HepG2 (cell line): ENCODE data around the gene CLIP2. TPM values are rescaled to one million over a fixed set of nuclear protein-coding genes. Genes with fewer than 3 reads are reported as not detected.
"Not testable (repeated sequence)": the region's sequence is repeated elsewhere in the genome, so short reads cannot be mapped to it uniquely, and the experiment has no call there.

Experiments used
- ATAC-seq: fragments of 200-7000 bp; cut with Tn5 transposase; 3 replicates; pipeline ENCODE4 v1.9.1; 2020; ENCODE audit warnings: mild to moderate bottlenecking, moderate library complexity
- BruUV-seq: library from RNA; stranded (reverse); fragments of 400-500 nt; replicated peaks from 2 replicates; lab custom pipeline; 2021; lab: Mats Ljungman, UMichigan
- CTCF ChIA-PET: fragments of 300-600 bp; formaldehyde crosslinking; extraction: SDS; loops from one replicate; lab custom pipeline; 2021; ENCODE audit warnings: low total read pairs, inconsistent platforms, low intra/inter-chr PET ratio; lab: Yijun Ruan, JAX
- POLR2A ChIA-PET: fragments of 350-600 bp; sonication (Branson Sonifier 250); formaldehyde crosslinking; loops from one replicate; lab custom pipeline; 2020; ENCODE audit warnings: antibody characterized with exemption, inconsistent platforms; lab: Yijun Ruan, JAX
- DNase-seq: peaks from one replicate; pipeline ENCODE4 v3.0.0-alpha.2; 2015; ENCODE audit warnings: low spot score
- FAIRE-seq: peaks from 3 replicates; lab custom pipeline; 2011; peaks lifted over from hg19 to GRCh38; lab: Jason Lieb, UNC
- H2AFZ ChIP-seq: one replicate; pipeline ENCODE4 v1.6.1; 2011; ENCODE audit warnings: low read length, inconsistent platforms
- H3K27ac ChIP-seq: fragments of 300-600 bp; 3 replicates; pipeline ENCODE4 v1.8.0; 2011; ENCODE audit warnings: mixed run types, mild to moderate bottlenecking, mixed read lengths, low read length, inconsistent platforms; ENCODE audit not compliant: insufficient read depth; ENCODE audit errors: extremely low read length
- H3K27me3 ChIP-seq, 2 experiments: fragments of 200-600 bp in 1 of 2; 2 replicates in 1 of 2; 3 replicates in 1 of 2; pipeline versions ENCODE4 v1.6.0 to v1.8.0; 2011; ENCODE audit warnings: low read length in 2 of 2, mild to moderate bottlenecking in 2 of 2, moderate library complexity in 2 of 2, inconsistent platforms in 1 of 2; ENCODE audit not compliant: insufficient read depth in 2 of 2, control insufficient read depth in 1 of 2
- H3K36me3 ChIP-seq, 2 experiments: fragments of 200-600 bp in 1 of 2; replicated peaks in 1 of 2; 2 replicates in 1 of 2; 3 replicates in 1 of 2; pipeline versions ENCODE4 v1.5.1 to v1.8.0; 2011; ENCODE audit warnings: low read length in 2 of 2, inconsistent platforms in 1 of 2; ENCODE audit not compliant: insufficient read depth in 2 of 2, control insufficient read depth in 1 of 2
- H3K4me1 ChIP-seq: 2 replicates; pipeline ENCODE4 v1.5.1; 2012; ENCODE audit warnings: low read length, inconsistent platforms; ENCODE audit not compliant: insufficient read depth
- H3K4me2 ChIP-seq: 2 replicates; pipeline ENCODE4 v1.6.0; 2011; ENCODE audit warnings: low read depth, low read length, inconsistent platforms
- H3K4me3 ChIP-seq, 3 experiments: fragments of 200-600 bp in 1 of 3; sonication (generic), shearing (Covaris generic) in 1 of 3; replicated peaks in 1 of 3; 2 replicates each; pipeline ENCODE4 v1.5.1; 2011 to 2016; ENCODE audit warnings: low read length in 3 of 3, inconsistent platforms in 2 of 3, low read depth in 2 of 3, mild to moderate bottlenecking in 2 of 3, control low read depth in 1 of 3, mixed read lengths in 1 of 3; ENCODE audit not compliant: insufficient read depth in 1 of 3
- H3K79me2 ChIP-seq: one replicate; pipeline ENCODE4 v1.6.1; 2011; ENCODE audit warnings: low read length, inconsistent platforms; ENCODE audit not compliant: insufficient read depth
- H3K9ac ChIP-seq: 2 replicates; pipeline ENCODE4 v1.6.0; 2011; ENCODE audit warnings: mild to moderate bottlenecking, low read depth, low read length, inconsistent platforms; ENCODE audit not compliant: insufficient read depth
- H3K9me3 ChIP-seq: 2 replicates; pipeline ENCODE4 v1.5.1; 2012; ENCODE audit warnings: mild to moderate bottlenecking, low read length
- H4K20me1 ChIP-seq: 2 replicates; pipeline ENCODE4 v1.6.0; 2011; ENCODE audit warnings: inconsistent platforms, mild to moderate bottlenecking, low read length, moderate library complexity; ENCODE audit not compliant: insufficient read depth
- CREB1 ChIP-seq, 2 experiments: fragments of 450-650 bp in 1 of 2; IDR thresholded peaks; 2 replicates each; pipeline ENCODE4 v1.6.1; 2016 to 2017; ENCODE audit warnings: control low read depth in 1 of 2, mild to moderate bottlenecking in 1 of 2, missing compliant biosample characterization in 1 of 2, missing genetic modification characterization in 1 of 2
- HIC2 ChIP-seq: sonication (generic); formaldehyde crosslinking; IDR thresholded peaks from 2 replicates; pipeline ENCODE4 v1.9.0; 2022; ENCODE audit warnings: low read depth, missing genetic modification reagents
- RCOR2 ChIP-seq: IDR thresholded peaks from 2 replicates; pipeline ENCODE4 v1.6.1; 2016; ENCODE audit warnings: missing biosample characterization, missing genetic modification reagents
- TBL1XR1 ChIP-seq: fragments of 150-350 bp; IDR thresholded peaks from 2 replicates; pipeline ENCODE4 v1.6.1; 2014; ENCODE audit warnings: borderline replicate concordance, low read length; ENCODE audit not compliant: partially characterized antibody
- THAP9 ChIP-seq: sonication (generic); formaldehyde crosslinking; IDR thresholded peaks from 2 replicates; pipeline ENCODE4; 2020; ENCODE audit warnings: missing genetic modification reagents, mild to moderate bottlenecking, borderline replicate concordance
- TOE1 ChIP-seq: sonication (generic); formaldehyde crosslinking; IDR thresholded peaks from 2 replicates; pipeline ENCODE4 v1.4.0; 2020; ENCODE audit warnings: mild to moderate bottlenecking, missing genetic modification reagents
- WGBS: methylation state at CpG from one replicate; pipeline ENCODE4 v1.1.6; 2017; ENCODE audit warnings: low lambda C conversion rate; 5-methylcytosine and 5-hydroxymethylcytosine counted together
- in situ Hi-C: cut with HindIII; loops from 2 replicates; pipeline ENCODE4 v1.10.0; 2017; ENCODE audit warnings: low pct_unique_long_range_greater_than_20kb; ENCODE audit not compliant: extremely low pct_ligation_motif_present
- intact Hi-C: fragments of 100-400 bp; cut with micrococcal nuclease; formaldehyde crosslinking; loops from one replicate; pipeline ENCODE4 v1.10.0; 2022; ENCODE audit not compliant: unreplicated experiment
- polyA plus RNA-seq, 8 experiments: library from polyadenylated mRNA; depleted of rRNA in 3 of 8; stranded (reverse) in 7 of 8; unstranded in 1 of 8; fragments of >200 nt; fragmentation: Illumina TruSeq in 4 of 8; extraction: Trizol in 4 of 8; gene quantifications; 2 replicates each; pipeline versions ENCODE4 v1.2.1 to v1.2.3, GENCODE V29; 2011 to 2016; ENCODE audit warnings: low read depth in 4 of 8, missing spikeins in 1 of 8, mixed read lengths in 1 of 8; ENCODE audit not compliant: insufficient read depth in 1 of 8
- total RNA-seq, 5 experiments: library from RNA; depleted of rRNA; stranded (reverse); fragments of >200 nt; fragmentation: Illumina TruSeq; extraction: Trizol; gene quantifications; 2 replicates each; pipeline ENCODE4 v1.2.3, GENCODE V29; 2016; ENCODE audit warnings: low read depth in 1 of 5

The CLIP2 gene
- total and polyA plus RNA-seq, 2 of the 13 experiments (the other 11 are each of a cell fraction or from before 2014, with no cell fraction given), result 6.5 to 17.4 TPM

GRCh38 chr7:74401137-74401859 is 112.1 kb downstream of the CLIP2 start (continued):
- no peak for TF ChIP-seq THAP9
- TF ChIP-seq RCOR2, result no peak
- TF ChIP-seq TOE1, result no peak
- no peak for TF ChIP-seq CREB1 (IDR thresholded peaks at IDR 0.05)
- TF ChIP-seq CREB1 (CRISPR knock-in tag; IDR thresholded peaks at IDR 0.05), result no peak
- TF ChIP-seq TBL1XR1, result no peak
- TF ChIP-seq HIC2 (CRISPR knock-in tag), result no peak

- WGBS, result 97% methylated on average over 3 of the region's 3 CpGs
- H3K27ac ChIP-seq, BruUV-seq, H3K27me3 ChIP-seq, H3K4me3 ChIP-seq, H3K9me3 ChIP-seq, H3K9ac ChIP-seq, H2AFZ ChIP-seq, H3K4me2 ChIP-seq, ATAC-seq, POLR2A ChIA-PET, DNase-seq, FAIRE-seq, H3K4me1 ChIP-seq, H4K20me1 ChIP-seq, H3K79me2 ChIP-seq, CTCF ChIA-PET: not testable (repeated sequence)
- in situ Hi-C loops, result loop anchor here (5.0 to 10.0 kb wide), 2 partner anchors 195 to 338 kb away; no protein-coding TSS in a partner anchor
- intact Hi-C loops, result loop anchor here (5.0 kb wide), 1 partner anchor 115 kb away; the partner anchor contains the start of gene CLIP2
- H3K36me3 ChIP-seq, result peaks cover 7 to 24% of the 10 kb centered on the region in 2 experiments; a peak in 4 of 5 replicates
These were observed 113.5 kb downstream of the CLIP2 start for GRCh38 chr7:74402668-74403067.
